Measurements from ENCODE around the gene ZNF655. TPM values are rescaled to one million over a fixed set of nuclear protein-coding genes. Genes with fewer than 3 reads are reported as not detected.

ZNF655 gene
- total RNA-seq, 1 experiment from 2014 or later = not detected

GRCh38 chr7:99596408-99596955 is 38.0 kb downstream of the ZNF655 start:
- BruUV-seq (replicated peaks) = no TSS peak
- intact Hi-C loops (cut with micrococcal nuclease; ENCODE audit: unreplicated experiment) = no loop called here
- no peaks in the 10 kb centered on the region for H3K9me3 Mint-ChIP-seq (ENCODE audit: low read depth, unreplicated experiment)
- no peak overlapping the region for H3K4me3 Mint-ChIP-seq (ENCODE audit: low read depth, unreplicated experiment)
- no peak overlapping the region for H3K27ac Mint-ChIP-seq (ENCODE audit: unreplicated experiment)
- CTCF ChIA-PET = no interaction called here
- no peaks in the 10 kb centered on the region for H3K4me1 Mint-ChIP-seq (ENCODE audit: low read depth, unreplicated experiment)
- peaks cover 17% of the 10 kb centered on the region for H3K27me3 Mint-ChIP-seq (ENCODE audit: unreplicated experiment)
- TF ChIP-seq, protein P1, sequence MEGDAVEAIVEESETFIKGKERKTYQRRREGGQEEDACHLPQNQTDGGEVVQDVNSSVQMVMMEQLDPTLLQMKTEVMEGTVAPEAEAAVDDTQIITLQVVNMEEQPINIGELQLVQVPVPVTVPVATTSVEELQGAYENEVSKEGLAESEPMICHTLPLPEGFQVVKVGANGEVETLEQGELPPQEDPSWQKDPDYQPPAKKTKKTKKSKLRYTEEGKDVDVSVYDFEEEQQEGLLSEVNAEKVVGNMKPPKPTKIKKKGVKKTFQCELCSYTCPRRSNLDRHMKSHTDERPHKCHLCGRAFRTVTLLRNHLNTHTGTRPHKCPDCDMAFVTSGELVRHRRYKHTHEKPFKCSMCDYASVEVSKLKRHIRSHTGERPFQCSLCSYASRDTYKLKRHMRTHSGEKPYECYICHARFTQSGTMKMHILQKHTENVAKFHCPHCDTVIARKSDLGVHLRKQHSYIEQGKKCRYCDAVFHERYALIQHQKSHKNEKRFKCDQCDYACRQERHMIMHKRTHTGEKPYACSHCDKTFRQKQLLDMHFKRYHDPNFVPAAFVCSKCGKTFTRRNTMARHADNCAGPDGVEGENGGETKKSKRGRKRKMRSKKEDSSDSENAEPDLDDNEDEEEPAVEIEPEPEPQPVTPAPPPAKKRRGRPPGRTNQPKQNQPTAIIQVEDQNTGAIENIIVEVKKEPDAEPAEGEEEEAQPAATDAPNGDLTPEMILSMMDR (IDR thresholded peaks at IDR 0.05; ENCODE audit: unreplicated experiment) = no peak
- DNase-seq = no peak
- H3K36me3 Mint-ChIP-seq (ENCODE audit: insufficient read depth, unreplicated experiment) = no peaks in the 10 kb centered on the region

DNA sequence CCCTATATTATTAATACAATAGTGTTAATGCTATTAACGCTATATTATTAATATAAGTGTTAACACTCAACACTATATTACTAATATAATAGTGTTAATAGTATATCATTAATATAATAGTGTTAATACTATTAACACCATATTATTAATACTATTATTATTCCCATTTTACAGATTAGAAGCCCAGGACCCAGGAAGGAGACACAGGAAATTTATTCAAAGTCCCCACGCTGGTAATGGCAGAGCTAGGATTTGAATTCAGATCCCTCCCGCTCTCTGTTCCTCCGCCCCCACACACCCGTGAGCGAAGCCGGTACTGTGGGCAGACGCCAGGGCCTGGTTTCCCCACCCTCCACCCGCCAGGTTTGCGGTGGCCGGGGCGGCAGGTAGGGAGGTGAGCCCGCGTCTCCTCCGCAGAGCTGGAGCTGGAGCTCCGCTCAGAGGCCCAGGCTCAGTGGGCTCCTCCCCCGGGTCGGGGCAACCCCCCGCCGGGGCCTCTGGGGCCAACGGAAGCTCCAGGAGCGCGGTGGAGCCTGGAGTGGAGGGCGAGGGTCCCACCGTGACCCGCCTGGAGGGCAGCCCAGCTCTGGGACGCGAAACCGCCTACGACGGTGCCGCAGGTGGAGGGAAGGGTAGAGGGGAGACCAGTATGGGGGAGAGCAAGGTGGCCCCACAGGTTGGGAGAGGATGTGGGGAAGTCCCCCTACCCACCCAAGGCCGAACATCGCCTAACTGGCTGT is 39.5 kb downstream of the ZNF655 start, which contains the start of gene TMEM225B:
Gene TMEM225B, plus strand, starts transcription at position 506 of the 740 bp plus-strand sequence. CDS start 6,122 bp downstream, outside the sequence.
- Mint-ChIP-seq H3K4me3 (ENCODE audit: low read depth, unreplicated experiment) (no peak within 1 kb of the TSS), H3K27me3 (ENCODE audit: unreplicated experiment) (peaks cover 17% of the 10 kb centered on the region), H3K27ac (ENCODE audit: unreplicated experiment) (no peak within 1 kb of the TSS), H3K36me3 (ENCODE audit: insufficient read depth, unreplicated experiment) (no peaks in the 10 kb centered on the region), H3K9me3 (ENCODE audit: low read depth, unreplicated experiment) (no peaks in the 10 kb centered on the region), H3K4me1 (ENCODE audit: low read depth, unreplicated experiment) (no peaks in the 10 kb centered on the region)
- intact Hi-C loops (cut with micrococcal nuclease; ENCODE audit: unreplicated experiment) = no loop called here
- BruUV-seq (replicated peaks) = no TSS peak
- TF ChIP-seq, protein P1 (IDR thresholded peaks at IDR 0.05; ENCODE audit: unreplicated experiment) = no peak
- DNase-seq = no peak
- CTCF ChIA-PET = no interaction called here

GRCh38 chr7:99599836-99600235 is 41.4 kb downstream of the ZNF655 start:
- no TSS peak for BruUV-seq (replicated peaks)
- Mint-ChIP-seq H3K27ac (ENCODE audit: unreplicated experiment) (no peak overlapping the region), H3K4me1 (ENCODE audit: low read depth, unreplicated experiment) (no peaks in the 10 kb centered on the region), H3K27me3 (ENCODE audit: unreplicated experiment) (peaks cover 17% of the 10 kb centered on the region), H3K4me3 (ENCODE audit: low read depth, unreplicated experiment) (no peak overlapping the region), H3K36me3 (ENCODE audit: insufficient read depth, unreplicated experiment) (no peaks in the 10 kb centered on the region), H3K9me3 (ENCODE audit: low read depth, unreplicated experiment) (no peaks in the 10 kb centered on the region)
- intact Hi-C loops (cut with micrococcal nuclease; ENCODE audit: unreplicated experiment) = no loop called here
- TF ChIP-seq, protein P1 (IDR thresholded peaks at IDR 0.05; ENCODE audit: unreplicated experiment) = no peak
- DNase-seq = no peak
- CTCF ChIA-PET = no interaction called here

DNA sequence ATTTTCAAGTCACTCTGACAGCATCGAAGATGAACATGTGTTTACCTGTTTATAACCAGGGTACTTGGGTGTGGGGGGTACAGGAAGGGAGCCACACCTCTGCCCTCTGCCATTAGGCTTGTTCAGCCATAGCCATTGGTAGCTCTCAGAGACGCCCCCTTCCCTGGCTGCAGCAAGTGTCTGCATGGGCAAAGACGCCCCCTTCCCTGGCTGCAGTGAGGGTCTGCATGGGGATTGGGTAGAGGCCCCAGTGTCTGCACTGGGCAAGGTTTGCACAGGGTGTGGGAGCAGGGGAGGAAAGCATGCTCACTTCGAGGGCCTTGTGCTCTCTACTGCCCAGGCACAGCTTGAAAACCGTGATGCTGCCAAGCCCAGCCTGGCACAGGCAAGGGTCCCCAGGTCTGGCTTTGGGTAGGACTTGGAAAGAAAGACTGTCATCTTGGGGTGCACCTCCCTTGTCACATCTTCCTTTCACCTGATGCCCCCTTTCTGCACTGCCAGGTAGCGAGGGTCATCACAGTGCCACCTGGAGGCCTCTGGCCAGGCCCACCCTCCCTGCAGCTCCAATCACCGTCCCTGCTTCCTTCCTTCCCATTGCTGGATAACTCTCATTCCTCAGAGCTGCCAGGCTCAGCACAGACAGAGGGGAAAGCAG is 43.3 kb downstream of the ZNF655 start:
- no TSS peak for BruUV-seq (replicated peaks)
- Mint-ChIP-seq H3K9me3 (ENCODE audit: low read depth, unreplicated experiment) (no peaks in the 10 kb centered on the region), H3K27me3 (ENCODE audit: unreplicated experiment) (peaks cover 19% of the 10 kb centered on the region), H3K4me1 (ENCODE audit: low read depth, unreplicated experiment) (no peaks in the 10 kb centered on the region), H3K4me3 (ENCODE audit: low read depth, unreplicated experiment) (no peak overlapping the region), H3K27ac (ENCODE audit: unreplicated experiment) (no peak overlapping the region), H3K36me3 (ENCODE audit: insufficient read depth, unreplicated experiment) (no peaks in the 10 kb centered on the region)
- CTCF ChIA-PET = interaction anchor here (1.0 kb wide), 1 partner anchor 77 kb away, joined by 3 read pairs; no protein-coding TSS in a partner anchor
- no peak for DNase-seq
- intact Hi-C loops (cut with micrococcal nuclease; ENCODE audit: unreplicated experiment) = no loop called here
- TF ChIP-seq, protein P1 (IDR thresholded peaks at IDR 0.05; ENCODE audit: unreplicated experiment) = no peak

All from Calu3 (cell line).